Breast epithelium (tissue), 4 donors: ENCODE measurements around the gene KRT31. TPM values are rescaled to one million over a fixed set of nuclear protein-coding genes. Genes with fewer than 3 reads are reported as not detected.
"Not testable (repeated sequence)": the region's sequence is repeated elsewhere in the genome, so short reads cannot be mapped to it uniquely, and the experiment has no call there.

Experiments
- DNase-seq, 2 donors: peaks; one replicate each; pipeline ENCODE4 v3.0.0-alpha.2; 2019; ENCODE audit warnings: low spot score in 2 of 2
- H3K27ac ChIP-seq, 2 donors: fragments of 200-600 bp; sonication (generic) in 1 of 2; one replicate each; pipeline ENCODE4 v1.5.1; 2016 to 2019; ENCODE audit warnings: mild to moderate bottlenecking in 1 of 2
- H3K27me3 ChIP-seq, 2 donors: fragments of 200-600 bp; sonication (generic) in 1 of 2; one replicate each; pipeline versions ENCODE4 v1.5.1 to v1.6.0; 2017 to 2019; ENCODE audit warnings: control low read depth in 1 of 2, mild to moderate bottlenecking in 1 of 2
- H3K36me3 ChIP-seq: fragments of 200-600 bp; one replicate; pipeline ENCODE4 v1.5.1; 2019
- H3K4me1 ChIP-seq, 2 donors: fragments of 200-600 bp; sonication (generic); one replicate each; pipeline ENCODE4 v1.5.1; 2016 to 2019; ENCODE audit warnings: control low read depth in 1 of 2
- H3K4me3 ChIP-seq, 3 donors: fragments of 200-600 bp; sonication (generic); 1 replicate in 2 of 3; 2 replicates in 1 of 3; pipeline ENCODE4 v1.5.1; 2016 to 2019; ENCODE audit warnings: mild to moderate bottlenecking in 3 of 3, moderate library complexity in 2 of 3
- H3K9me3 ChIP-seq, 2 donors: fragments of 200-600 bp; sonication (generic) in 1 of 2; one replicate each; pipeline ENCODE4 v1.5.1; 2016 to 2019; ENCODE audit warnings: control low read depth in 1 of 2
- POLR2A ChIP-seq: fragments of 450-650 bp; IDR thresholded peaks from one replicate; pipeline ENCODE4 v1.6.1; 2016; ENCODE audit warnings: antibody characterized with exemption, mild to moderate bottlenecking, moderate library complexity
- POLR2AphosphoS5 ChIP-seq, 3 donors: sonication (generic); formaldehyde crosslinking; IDR thresholded peaks; one replicate each; pipeline ENCODE4 v1.6.1; 2017; ENCODE audit warnings: antibody characterized with exemption in 3 of 3
- intact Hi-C: fragments of 100-400 bp; cut with DNase I; formaldehyde crosslinking; loops from one replicate; pipeline ENCODE4 v1.15.1; 2023; ENCODE audit warnings: low total_unique reads
- total RNA-seq, 3 donors: library from RNA; depleted of rRNA; stranded (reverse); fragments of >200 nt; gene quantifications; one replicate each; pipeline ENCODE4 v1.1.0, GENCODE V29; 2016
- TF ChIP-seq, protein P1 (sequence below), 3 donors: fragments of 450-650 bp; IDR thresholded peaks; one replicate each; pipeline ENCODE4 v1.5.1; 2016 to 2017; ENCODE audit warnings: antibody characterized with exemption in 3 of 3, mild to moderate bottlenecking in 3 of 3, moderate library complexity in 3 of 3

KRT31 gene
- total RNA-seq, 3 donors from 2014 or later: not detected

DNA sequence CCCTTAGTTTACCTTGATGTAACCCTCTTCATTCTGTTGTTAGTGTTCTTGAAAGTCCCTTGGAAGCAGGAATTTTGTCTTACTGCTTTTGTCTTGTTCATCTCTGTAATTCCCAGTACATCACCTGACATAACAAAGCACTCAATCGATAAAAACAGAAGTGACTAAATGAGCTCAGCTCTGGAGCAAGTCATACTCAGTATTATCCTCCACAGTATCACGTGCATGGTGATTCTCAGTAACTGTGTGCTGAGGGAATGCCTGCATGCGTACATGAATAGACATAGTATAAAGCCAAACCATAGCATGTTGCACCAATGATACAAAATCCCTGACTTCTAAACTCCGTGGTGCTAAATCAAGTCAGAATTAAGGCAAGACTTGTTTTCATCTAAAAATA is 36.2 kb upstream of the KRT31 start:
- DNase-seq: no peak
- Histone ChIP-seq H3K4me1 (no peaks in the 10 kb centered on the region), H3K36me3 (no peaks in the 10 kb centered on the region), H3K9me3 (no peaks in the 10 kb centered on the region), H3K27ac (no peak overlapping the region), H3K4me3 (no peak overlapping the region), H3K27me3 (no peaks in the 10 kb centered on the region)
- intact Hi-C loops: no loop called here
- no peak for TF ChIP-seq POLR2AphosphoS5 (IDR thresholded peaks at IDR 0.05)
- TF ChIP-seq, protein P1, sequence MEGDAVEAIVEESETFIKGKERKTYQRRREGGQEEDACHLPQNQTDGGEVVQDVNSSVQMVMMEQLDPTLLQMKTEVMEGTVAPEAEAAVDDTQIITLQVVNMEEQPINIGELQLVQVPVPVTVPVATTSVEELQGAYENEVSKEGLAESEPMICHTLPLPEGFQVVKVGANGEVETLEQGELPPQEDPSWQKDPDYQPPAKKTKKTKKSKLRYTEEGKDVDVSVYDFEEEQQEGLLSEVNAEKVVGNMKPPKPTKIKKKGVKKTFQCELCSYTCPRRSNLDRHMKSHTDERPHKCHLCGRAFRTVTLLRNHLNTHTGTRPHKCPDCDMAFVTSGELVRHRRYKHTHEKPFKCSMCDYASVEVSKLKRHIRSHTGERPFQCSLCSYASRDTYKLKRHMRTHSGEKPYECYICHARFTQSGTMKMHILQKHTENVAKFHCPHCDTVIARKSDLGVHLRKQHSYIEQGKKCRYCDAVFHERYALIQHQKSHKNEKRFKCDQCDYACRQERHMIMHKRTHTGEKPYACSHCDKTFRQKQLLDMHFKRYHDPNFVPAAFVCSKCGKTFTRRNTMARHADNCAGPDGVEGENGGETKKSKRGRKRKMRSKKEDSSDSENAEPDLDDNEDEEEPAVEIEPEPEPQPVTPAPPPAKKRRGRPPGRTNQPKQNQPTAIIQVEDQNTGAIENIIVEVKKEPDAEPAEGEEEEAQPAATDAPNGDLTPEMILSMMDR (IDR thresholded peaks at IDR 0.05): no peak
- TF ChIP-seq POLR2A: no peak

DNA sequence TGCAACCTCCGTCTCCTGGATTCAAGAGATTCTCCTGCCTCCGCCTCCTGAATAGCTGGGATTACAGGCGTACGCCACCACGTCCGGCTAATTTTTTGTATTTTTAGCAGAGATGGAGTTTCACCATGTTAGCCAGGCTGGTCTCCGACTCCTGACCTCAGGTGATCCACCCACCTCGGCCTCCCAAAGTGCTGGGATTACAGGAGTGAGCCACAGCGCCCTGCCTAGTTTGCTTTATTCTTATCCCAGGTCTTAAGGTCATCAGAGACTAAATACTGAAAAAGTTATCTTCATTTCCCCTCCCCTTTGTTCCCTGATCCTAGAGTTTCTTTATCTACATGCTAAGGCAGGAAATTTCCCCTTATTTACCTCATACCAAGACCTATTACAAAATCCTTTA is 33.0 kb upstream of the KRT31 start:
- H3K36me3 ChIP-seq, H3K27me3 ChIP-seq: not testable (repeated sequence)
- intact Hi-C loops: loop anchor here (2.0 kb wide), 1 partner anchor 30 kb away; no protein-coding TSS in a partner anchor

DNA sequence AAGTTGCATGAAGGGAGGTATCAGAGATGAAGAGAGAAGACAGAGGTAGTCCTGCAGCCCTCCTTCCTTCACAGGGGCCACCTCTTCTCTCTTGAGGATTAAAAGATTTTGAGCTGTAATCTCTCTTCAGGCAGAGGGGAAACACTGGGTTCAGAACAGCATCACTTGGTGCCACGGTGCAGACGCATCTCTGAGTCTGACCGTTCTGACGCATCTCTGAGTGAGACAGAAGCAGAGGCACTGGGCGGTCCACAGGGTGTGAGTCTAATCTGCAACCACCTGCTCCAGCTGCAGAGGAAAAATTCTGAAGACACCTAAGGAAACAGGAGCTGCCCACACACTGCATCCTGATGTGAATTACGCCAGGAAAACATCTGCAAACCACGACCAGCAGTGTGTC is 32.3 kb upstream of the KRT31 start:
- H3K27me3 ChIP-seq: no peaks in the 10 kb centered on the region
- no peaks in the 10 kb centered on the region for H3K36me3 ChIP-seq
- no peak for TF ChIP-seq POLR2A
- no peak for TF ChIP-seq POLR2AphosphoS5 (IDR thresholded peaks at IDR 0.05)
- TF ChIP-seq, protein P1 (IDR thresholded peaks at IDR 0.05): no peak
- intact Hi-C loops: loop anchor here (2.0 kb wide), 1 partner anchor 29 kb away; no protein-coding TSS in a partner anchor
- no peaks in the 10 kb centered on the region for H3K4me1 ChIP-seq
- no peaks in the 10 kb centered on the region for H3K9me3 ChIP-seq
- no peak for DNase-seq
- H3K4me3 ChIP-seq: no peak overlapping the region
- no peak overlapping the region for H3K27ac ChIP-seq

More for the DNA sequence above, 33.0 kb upstream of the KRT31 start:
- H3K4me1 ChIP-seq, H3K9me3 ChIP-seq, H3K27ac ChIP-seq, H3K4me3 ChIP-seq, DNase-seq: not testable (repeated sequence)

DNA sequence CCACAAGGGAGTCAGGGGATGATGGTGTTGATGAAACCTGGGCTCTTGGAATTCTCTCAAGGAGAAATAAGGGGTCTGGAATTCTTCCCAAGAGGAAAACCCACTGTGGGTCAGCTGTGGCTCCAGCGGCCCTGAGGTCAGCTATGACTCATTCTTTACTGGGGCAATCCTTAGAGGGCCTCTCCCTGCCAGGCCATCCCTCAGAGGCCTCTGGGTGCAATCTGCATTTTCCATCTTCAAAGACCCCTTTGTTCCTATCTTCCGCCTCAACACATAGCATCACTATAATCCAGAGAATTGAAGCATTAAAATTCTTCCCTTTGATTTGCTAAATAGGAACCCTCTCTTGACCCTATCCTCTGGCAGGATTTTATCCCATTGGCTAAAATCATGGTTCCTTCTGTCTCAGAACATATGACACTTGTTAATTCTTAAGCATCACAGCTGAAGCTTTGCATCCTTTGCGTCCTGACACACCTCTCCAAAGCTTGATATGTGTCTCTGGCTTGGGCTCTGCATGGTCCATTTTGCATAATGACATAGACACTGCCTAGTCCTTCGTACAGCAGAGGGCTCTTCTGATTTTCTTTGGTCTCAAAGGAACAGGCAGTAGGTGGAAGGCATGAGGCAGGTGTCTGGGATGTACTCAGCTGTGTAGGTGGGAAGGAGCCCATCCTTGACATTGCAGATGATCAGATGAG is 31.3 kb upstream of the KRT31 start:
- Histone ChIP-seq H3K4me3 (no peak overlapping the region), H3K36me3 (no peaks in the 10 kb centered on the region), H3K27ac (no peak overlapping the region), H3K4me1 (no peaks in the 10 kb centered on the region), H3K27me3 (no peaks in the 10 kb centered on the region), H3K9me3 (no peaks in the 10 kb centered on the region)
- intact Hi-C loops: no loop called here
- TF ChIP-seq POLR2A (no peak), POLR2AphosphoS5 (IDR thresholded peaks at IDR 0.05) (no peak)
- TF ChIP-seq, protein P1 (IDR thresholded peaks at IDR 0.05): no peak
- DNase-seq: no peak

DNA sequence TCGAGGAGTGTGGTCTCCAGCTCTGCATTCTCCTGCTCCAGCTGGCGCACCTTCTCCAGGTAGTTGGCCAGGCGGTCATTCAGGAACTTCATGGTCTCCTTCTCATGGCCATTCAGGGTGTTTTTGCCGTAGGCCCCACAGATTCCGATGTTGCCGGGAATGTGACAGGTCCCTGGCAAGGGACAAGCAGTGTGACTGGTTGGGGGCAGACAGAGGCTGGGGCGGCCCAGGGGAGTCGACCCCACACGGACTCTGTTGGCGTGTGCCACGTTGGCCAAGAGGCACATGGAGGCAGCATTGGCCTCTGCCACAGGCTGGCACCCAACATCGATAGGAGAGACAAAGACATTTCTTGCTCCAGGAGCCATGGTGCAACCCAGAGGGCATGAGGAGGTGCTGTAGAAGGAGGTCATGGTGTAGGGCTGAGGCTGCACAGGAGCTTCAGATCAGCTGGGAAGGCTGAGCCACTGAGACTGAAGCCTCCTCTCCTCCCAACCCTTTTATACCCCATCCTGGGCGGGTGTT is 26.8 kb upstream of the KRT31 start, which contains the start of gene KRT37:
TSS of gene KRT37 (minus strand) at position 475 of the 525 bp plus-strand sequence. CDS start at position 413, 62 bp downstream.
- no peak for DNase-seq
- H3K27ac ChIP-seq: no peak within 1 kb of the TSS
- H3K27me3 ChIP-seq: no peaks in the 10 kb centered on the region
- peaks cover 0 to 5% of the 10 kb centered on the region in 2 donors for H3K4me1 ChIP-seq
- H3K9me3 ChIP-seq: no peaks in the 10 kb centered on the region
- H3K4me3 ChIP-seq: no peak within 1 kb of the TSS
- intact Hi-C loops: no loop called here
- TF ChIP-seq, protein P1 (IDR thresholded peaks at IDR 0.05): no peak
- TF ChIP-seq POLR2A: no peak
- TF ChIP-seq POLR2AphosphoS5 (IDR thresholded peaks at IDR 0.05): no peak
- no peaks in the 10 kb centered on the region for H3K36me3 ChIP-seq

DNA sequence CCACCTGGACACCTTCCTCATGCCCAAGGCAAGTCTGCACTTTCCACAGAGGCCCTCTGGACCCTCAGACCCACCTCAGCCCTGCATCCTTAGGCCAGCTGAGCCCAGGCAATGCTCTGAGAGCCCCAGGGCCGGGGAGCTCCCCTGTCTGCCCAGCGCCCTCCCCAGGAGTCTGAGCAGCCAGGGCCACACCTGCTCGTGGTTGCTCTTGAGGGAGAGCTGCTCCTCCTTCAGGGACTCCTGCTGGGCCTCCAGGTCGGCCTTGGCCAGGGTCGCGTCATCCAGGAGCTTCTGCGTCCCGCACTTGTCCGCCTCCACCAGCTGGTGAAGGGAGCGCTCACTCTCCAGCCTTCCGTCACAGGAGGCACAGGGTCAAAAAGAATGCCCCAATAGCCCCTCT is 25.2 kb upstream of the KRT31 start:
- H3K36me3 ChIP-seq, intact Hi-C loops, H3K4me3 ChIP-seq: not testable (repeated sequence)

More for the DNA sequence above, 25.2 kb upstream of the KRT31 start:
- DNase-seq, H3K27me3 ChIP-seq, H3K4me1 ChIP-seq, H3K27ac ChIP-seq, H3K9me3 ChIP-seq: not testable (repeated sequence)
